Liver (tissue), 9 donors: ENCODE measurements around the gene SLC2A8. TPM values are rescaled to one million over a fixed set of nuclear protein-coding genes. Genes with fewer than 3 reads are reported as not detected.

Experiments
- DNase-seq: peaks from one replicate; pipeline ENCODE4 v3.0.0-alpha.2; 2017; ENCODE audit warnings: low spot score
- H3K27ac ChIP-seq, 2 donors: one replicate each; pipeline ENCODE4 v1.7.0; 2013; ENCODE audit warnings: inconsistent platforms in 2 of 2, low read length in 2 of 2, control low read depth in 1 of 2, low read depth in 1 of 2, mild to moderate bottlenecking in 1 of 2
- H3K27me3 ChIP-seq, 4 donors: one replicate each; pipeline versions ENCODE4 v1.6.1 to v1.7.0; 2013; ENCODE audit warnings: low read length in 3 of 4, inconsistent platforms in 1 of 4, mild to moderate bottlenecking in 1 of 4, moderate library complexity in 1 of 4; ENCODE audit not compliant: control insufficient read depth in 4 of 4, insufficient read depth in 4 of 4
- H3K36me3 ChIP-seq, 4 donors: one replicate each; pipeline versions ENCODE4 v1.6.1 to v1.7.0; 2013; ENCODE audit warnings: low read length in 3 of 4, mild to moderate bottlenecking in 3 of 4, low read depth in 1 of 4, moderate library complexity in 1 of 4; ENCODE audit not compliant: control insufficient read depth in 4 of 4, insufficient read depth in 3 of 4
- H3K4me1 ChIP-seq, 4 donors: one replicate each; pipeline versions ENCODE4 v1.6.1 to v1.7.0; 2013; ENCODE audit warnings: low read length in 3 of 4, mild to moderate bottlenecking in 3 of 4, moderate library complexity in 1 of 4; ENCODE audit not compliant: control insufficient read depth in 4 of 4, insufficient read depth in 4 of 4
- H3K4me3 ChIP-seq, 3 donors: one replicate each; pipeline versions ENCODE4 v1.6.1 to v1.7.0; 2013; ENCODE audit warnings: low read length in 3 of 3, control low read depth in 1 of 3, low read depth in 1 of 3, mild to moderate bottlenecking in 1 of 3
- H3K9ac ChIP-seq, 2 donors: one replicate each; pipeline ENCODE4 v1.7.0; 2013; ENCODE audit warnings: low read length in 2 of 2, mild to moderate bottlenecking in 2 of 2, moderate library complexity in 2 of 2, control low read depth in 1 of 2, low read depth in 1 of 2
- H3K9me3 ChIP-seq, 4 donors: one replicate each; pipeline versions ENCODE4 v1.6.1 to v1.7.0; 2013; ENCODE audit warnings: low read length in 3 of 4; ENCODE audit not compliant: control insufficient read depth in 4 of 4
- ATF3 ChIP-seq: IDR thresholded peaks from 2 replicates; pipeline ENCODE4 v1.6.1; 2016; ENCODE audit warnings: antibody characterized with exemption
- CTCF ChIP-seq: fragments of 150-350 bp; IDR thresholded peaks from 2 replicates; pipeline ENCODE4 v1.5.1; 2017; ENCODE audit warnings: improper control_type of control experiment, low read depth, low read length; ENCODE audit not compliant: missing input control
- FOXA1 ChIP-seq: IDR thresholded peaks from 2 replicates; pipeline ENCODE4 v1.6.1; 2016; ENCODE audit warnings: antibody characterized with exemption
- FOXA2 ChIP-seq: IDR thresholded peaks from 2 replicates; pipeline ENCODE4 v1.6.1; 2016; ENCODE audit warnings: antibody characterized with exemption
- HNF4G ChIP-seq: IDR thresholded peaks from 2 replicates; pipeline ENCODE4 v1.6.1; 2016; ENCODE audit warnings: antibody characterized with exemption
- JUND ChIP-seq, 2 donors: IDR thresholded peaks; 2 replicates each; pipeline ENCODE4 v1.6.1; 2016; ENCODE audit warnings: antibody characterized with exemption in 2 of 2
- REST ChIP-seq: IDR thresholded peaks from 2 replicates; pipeline ENCODE4 v1.6.1; 2016; ENCODE audit warnings: antibody characterized with exemption, mild to moderate bottlenecking
- RXRA ChIP-seq, 2 donors: IDR thresholded peaks; 2 replicates each; pipeline ENCODE4 v1.6.1; 2017 to 2018; ENCODE audit warnings: antibody characterized with exemption in 2 of 2, mild to moderate bottlenecking in 1 of 2
- TAF1 ChIP-seq: conservative IDR thresholded peaks from 2 replicates; pipeline ENCODE4 v1.6.1; 2016; ENCODE audit warnings: antibody characterized with exemption, mild to moderate bottlenecking
- ZBTB33 ChIP-seq: IDR thresholded peaks from 2 replicates; pipeline ENCODE4 v1.6.1; 2016; ENCODE audit warnings: antibody characterized with exemption
- WGBS: extraction: QIAGEN DNeasy Blood & Tissue Kit; methylation state at CpG from one replicate; pipeline ENCODE4 v1.1.7; 2013; 5-methylcytosine and 5-hydroxymethylcytosine counted together
- polyA plus RNA-seq, 2 donors: library from polyadenylated mRNA; stranded (reverse) in 1 of 2; unstranded in 1 of 2; fragments of 200-250 nt in 1 of 2; fragments of >200 nt in 1 of 2; fragmentation: Nextera tagmentation in 1 of 2; extraction: Ambion mirVana in 1 of 2; gene quantifications; one replicate each; pipeline versions ENCODE4 v1.2.1 to v1.2.3, GENCODE V29; 2013 to 2015
- total RNA-seq, 2 donors: library from RNA; depleted of rRNA; stranded (reverse); fragments of >200 nt; gene quantifications; one replicate each; pipeline ENCODE4 v1.2.3, GENCODE V29; 2014
- donor health status: healthy.
- donor health status: healthy.
- donor health status: healthy.
- donor health status: healthy.
- donor health status: healthy.

Gene SLC2A8
- total and polyA plus RNA-seq, 4 donors: 10.9 to 24.5 (median 19.9) TPM

- TF ChIP-seq ATF3 (no peak), REST (no peak), RXRA (IDR thresholded peaks at IDR 0.05) (no peak), FOXA1 (no peak), ZBTB33 (no peak), TAF1 (no peak), FOXA2 (no peak), JUND (IDR thresholded peaks at IDR 0.05) (no peak)
- DNase-seq: no peak
- H3K36me3 ChIP-seq: no peaks in the 10 kb centered on the region
- H3K4me3 ChIP-seq: no peak overlapping the region
- H3K4me1 ChIP-seq: no peaks in the 10 kb centered on the region
- H3K27me3 ChIP-seq: no peaks in the 10 kb centered on the region
- H3K27ac ChIP-seq: no peak overlapping the region
- no peak overlapping the region for H3K9ac ChIP-seq
- 87% methylated on average over 2 of the region's 2 CpGs for WGBS
- no peaks in the 10 kb centered on the region for H3K9me3 ChIP-seq
Observed at GRCh38 chr9:127382541-127382940, 14.4 kb upstream of the SLC2A8 start.

GRCh38 chr9:127384016-127384730 lies 12.8 kb upstream of the SLC2A8 start:
- H3K9me3 ChIP-seq: no peaks in the 10 kb centered on the region
- no peaks in the 10 kb centered on the region for H3K27me3 ChIP-seq
- H3K4me3 ChIP-seq: no peak overlapping the region
- TF ChIP-seq CTCF: no peak
- TF ChIP-seq HNF4G: no peak
- no peak for TF ChIP-seq FOXA1
- H3K4me1 ChIP-seq: no peaks in the 10 kb centered on the region
- H3K36me3 ChIP-seq: no peaks in the 10 kb centered on the region
- no peak overlapping the region for H3K9ac ChIP-seq
- no peak for DNase-seq
- no peak overlapping the region for H3K27ac ChIP-seq
- WGBS: 89% methylated on average over 11 of the region's 11 CpGs
